SK-N-SH treated with all-trans-retinoic acid at 6 μM for 48 hours (cell line): ENCODE results near the gene CNGA4.

ENCODE experiments used
- ATAC-seq: fragments of 200-7000 bp; cut with Tn5 transposase; 3 replicates; pipeline ENCODE4 v1.9.1; 2020; ENCODE audit warnings: mild to moderate bottlenecking, moderate library complexity
- ARNTL ChIP-seq: fragments of 450-650 bp; formaldehyde crosslinking; IDR thresholded peaks from 2 replicates; pipeline ENCODE4 v1.5.0; 2020; ENCODE audit warnings: low read depth, mild to moderate bottlenecking, moderate library complexity, borderline replicate concordance
- BACH2 ChIP-seq: fragments of 250-450 bp; sonication (Bioruptor Pico); IDR thresholded peaks from 2 replicates; pipeline ENCODE4 v1.9.0; 2021; ENCODE audit warnings: mild to moderate bottlenecking, borderline replicate concordance
- CSDC2 ChIP-seq: fragments of 250-450 bp; sonication (Bioruptor Pico); IDR thresholded peaks from 2 replicates; pipeline ENCODE4 v1.5.0; 2020; ENCODE audit warnings: mild to moderate bottlenecking, moderate library complexity
- CSRNP3 ChIP-seq: fragments of 250-450 bp; sonication (Bioruptor Pico); IDR thresholded peaks from 2 replicates; pipeline ENCODE4 v1.5.1; 2021; ENCODE audit warnings: mild to moderate bottlenecking, moderate library complexity
- ESRRG ChIP-seq: fragments of 250-450 bp; sonication (Bioruptor Pico); IDR thresholded peaks from 2 replicates; pipeline ENCODE4 v1.6.1; 2021; ENCODE audit warnings: mild to moderate bottlenecking
- ISL1 ChIP-seq: fragments of 250-450 bp; sonication (Bioruptor Pico); IDR thresholded peaks from 2 replicates; pipeline ENCODE4 v2.1.2; 2022; ENCODE audit warnings: mild to moderate bottlenecking, moderate library complexity
- OSR1 ChIP-seq: fragments of 250-450 bp; sonication (Bioruptor Pico); IDR thresholded peaks from 2 replicates; pipeline ENCODE4 v1.8.0; 2022; ENCODE audit warnings: moderate library complexity, mild to moderate bottlenecking, inconsistent platforms
- POU6F1 ChIP-seq: fragments of 250-450 bp; sonication (Bioruptor Pico); IDR thresholded peaks from 2 replicates; pipeline ENCODE4 v1.8.0; 2021; ENCODE audit warnings: low read depth, mild to moderate bottlenecking, moderate library complexity, borderline replicate concordance
- PPARA ChIP-seq: fragments of 250-450 bp; sonication (Bioruptor Pico); IDR thresholded peaks from 2 replicates; pipeline ENCODE4 v1.5.0; 2020; ENCODE audit warnings: mild to moderate bottlenecking, borderline replicate concordance
- RARB ChIP-seq: fragments of 250-450 bp; sonication (Bioruptor Pico); IDR thresholded peaks from 2 replicates; pipeline ENCODE4 v1.8.0; 2021; ENCODE audit warnings: mild to moderate bottlenecking, moderate library complexity
- SNAI2 ChIP-seq: fragments of 250-450 bp; sonication (Bioruptor Pico); IDR thresholded peaks from 2 replicates; pipeline ENCODE4 v1.5.0; 2020; ENCODE audit warnings: mild to moderate bottlenecking, moderate library complexity
- TCF4 ChIP-seq: fragments of 250-450 bp; sonication (Bioruptor Pico); IDR thresholded peaks from 2 replicates; pipeline ENCODE4 v1.8.0; 2021; ENCODE audit warnings: mild to moderate bottlenecking, moderate library complexity, borderline replicate concordance
- TSHZ2 ChIP-seq: fragments of 250-450 bp; sonication (Bioruptor Pico); IDR thresholded peaks from 2 replicates; pipeline ENCODE4 v1.5.0; 2020; ENCODE audit warnings: mild to moderate bottlenecking, moderate library complexity
- ZC3H10 ChIP-seq: fragments of 250-450 bp; sonication (Bioruptor Pico); IDR thresholded peaks from 2 replicates; pipeline ENCODE4 v1.5.1; 2021; ENCODE audit warnings: mild to moderate bottlenecking, moderate library complexity
- ZFP3 ChIP-seq: fragments of 250-450 bp; sonication (Bioruptor Pico); IDR thresholded peaks from 2 replicates; pipeline ENCODE4 v1.5.0; 2020; ENCODE audit warnings: mild to moderate bottlenecking, moderate library complexity
- ZFP30 ChIP-seq: fragments of 450-650 bp; formaldehyde crosslinking; IDR thresholded peaks from 2 replicates; pipeline ENCODE4 v1.5.0; 2022; ENCODE audit warnings: mild to moderate bottlenecking, moderate library complexity
- ZNF565 ChIP-seq: fragments of 450-650 bp; formaldehyde crosslinking; conservative IDR thresholded peaks from 2 replicates; pipeline ENCODE4 v1.5.0; 2020; ENCODE audit warnings: low read depth, mild to moderate bottlenecking, moderate library complexity
- ZNF70 ChIP-seq: fragments of 450-650 bp; formaldehyde crosslinking; IDR thresholded peaks from 2 replicates; pipeline ENCODE4 v1.5.0; 2020; ENCODE audit warnings: mild to moderate bottlenecking, moderate library complexity
- ZNF8 ChIP-seq: fragments of 450-650 bp; formaldehyde crosslinking; IDR thresholded peaks from 2 replicates; pipeline ENCODE4 v1.5.0; 2020; ENCODE audit warnings: mild to moderate bottlenecking, moderate library complexity
- TF ChIP-seq, protein P1 (sequence below): fragments of 250-450 bp; sonication (Bioruptor Pico); IDR thresholded peaks from 2 replicates; pipeline ENCODE4 v1.8.0; 2020; ENCODE audit warnings: mild to moderate bottlenecking, moderate library complexity, borderline replicate concordance

Gene CNGA4

GRCh38 chr11:6225024-6225423 is 13.9 kb upstream of the CNGA4 start:
- ATAC-seq: no peak
- TF ChIP-seq BACH2 (CRISPR knock-in tag) (no peak), TSHZ2 (no peak), ARNTL (CRISPR knock-in tag) (no peak), TCF4 (CRISPR knock-in tag) (no peak), ZNF8 (no peak), ESRRG (CRISPR knock-in tag) (no peak), CSRNP3 (CRISPR knock-in tag) (no peak), ISL1 (no peak), OSR1 (CRISPR knock-in tag) (no peak), PPARA (CRISPR knock-in tag) (no peak), SNAI2 (CRISPR knock-in tag) (no peak), CSDC2 (CRISPR knock-in tag) (no peak), ZNF565 (CRISPR knock-in tag) (no peak), ZFP30 (no peak), ZC3H10 (CRISPR knock-in tag) (no peak)
- TF ChIP-seq, protein P1, sequence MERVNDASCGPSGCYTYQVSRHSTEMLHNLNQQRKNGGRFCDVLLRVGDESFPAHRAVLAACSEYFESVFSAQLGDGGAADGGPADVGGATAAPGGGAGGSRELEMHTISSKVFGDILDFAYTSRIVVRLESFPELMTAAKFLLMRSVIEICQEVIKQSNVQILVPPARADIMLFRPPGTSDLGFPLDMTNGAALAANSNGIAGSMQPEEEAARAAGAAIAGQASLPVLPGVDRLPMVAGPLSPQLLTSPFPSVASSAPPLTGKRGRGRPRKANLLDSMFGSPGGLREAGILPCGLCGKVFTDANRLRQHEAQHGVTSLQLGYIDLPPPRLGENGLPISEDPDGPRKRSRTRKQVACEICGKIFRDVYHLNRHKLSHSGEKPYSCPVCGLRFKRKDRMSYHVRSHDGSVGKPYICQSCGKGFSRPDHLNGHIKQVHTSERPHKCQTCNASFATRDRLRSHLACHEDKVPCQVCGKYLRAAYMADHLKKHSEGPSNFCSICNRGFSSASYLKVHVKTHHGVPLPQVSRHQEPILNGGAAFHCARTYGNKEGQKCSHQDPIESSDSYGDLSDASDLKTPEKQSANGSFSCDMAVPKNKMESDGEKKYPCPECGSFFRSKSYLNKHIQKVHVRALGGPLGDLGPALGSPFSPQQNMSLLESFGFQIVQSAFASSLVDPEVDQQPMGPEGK (CRISPR knock-in tag): no peak

DNA sequence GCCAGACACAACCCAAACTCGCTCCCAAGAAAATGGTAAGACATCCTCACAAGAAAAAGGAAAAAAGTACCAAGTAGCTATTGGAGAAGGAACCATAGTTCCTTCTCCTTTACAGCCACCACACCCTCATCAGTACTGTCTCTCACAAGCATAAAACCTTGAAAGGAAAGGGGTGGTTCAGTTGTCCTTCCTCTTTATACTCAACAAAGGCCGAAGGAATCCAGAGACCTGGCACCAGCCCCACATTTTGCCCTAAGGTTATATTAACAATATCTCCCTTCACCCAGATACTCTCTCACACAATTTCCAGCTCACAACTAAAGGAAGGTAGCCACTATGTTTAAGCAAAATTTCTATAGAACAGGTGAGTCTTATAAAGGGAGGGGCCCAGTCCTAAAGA is 13.0 kb upstream of the CNGA4 start:
- ATAC-seq: no peak
- TF ChIP-seq ISL1 (no peak), ZNF70 (no peak), TSHZ2 (no peak), RARB (CRISPR knock-in tag) (no peak), ARNTL (CRISPR knock-in tag) (no peak), POU6F1 (CRISPR knock-in tag) (no peak), ZFP3 (CRISPR knock-in tag) (no peak), TCF4 (CRISPR knock-in tag) (no peak)
- TF ChIP-seq, protein P1 (CRISPR knock-in tag): no peak
